ENCODE measurements around the gene C9orf40.

Gene C9orf40

GRCh38 chr9:74946686-74947085 lies 6.0 kb downstream of the C9orf40 start:
- no peak for TF ChIP-seq CTCF (IDR thresholded peaks at IDR 0.05; ENCODE audit: low read depth, low read length, missing control alignments)
- in situ Hi-C loops (cut with HindIII; ENCODE audit: low sequenced_read_pairs): no loop called here

GRCh38 chr9:74942801-74943200 lies 9.9 kb downstream of the C9orf40 start:
- in situ Hi-C loops (cut with HindIII; ENCODE audit: low sequenced_read_pairs): no loop called here
- no peak for TF ChIP-seq CTCF (IDR thresholded peaks at IDR 0.05; ENCODE audit: low read depth, low read length, missing control alignments)
- no peak overlapping the region for H3K4me3 ChIP-seq (ENCODE audit: low read depth, low read length)
- no peak for DNase-seq (ENCODE audit: low read depth)

More at GRCh38 chr9:74946686-74947085, 6.0 kb downstream of the C9orf40 start:
- no peak for DNase-seq (ENCODE audit: low read depth)
- H3K4me3 ChIP-seq (ENCODE audit: low read depth, low read length): no peak overlapping the region

GRCh38 chr9:74940600-74940999 lies 12.1 kb downstream of the C9orf40 start:
- DNase-seq (ENCODE audit: low read depth): no peak
- TF ChIP-seq CTCF (IDR thresholded peaks at IDR 0.05; ENCODE audit: low read depth, low read length, missing control alignments): no peak
- no peak overlapping the region for H3K4me3 ChIP-seq (ENCODE audit: low read depth, low read length)
- in situ Hi-C loops (cut with HindIII; ENCODE audit: low sequenced_read_pairs): no loop called here

GRCh38 chr9:74935008-74935407 lies 17.7 kb downstream of the C9orf40 start:
- no peak for DNase-seq (ENCODE audit: low read depth)
- no peak for TF ChIP-seq CTCF (IDR thresholded peaks at IDR 0.05; ENCODE audit: low read depth, low read length, missing control alignments)
- no peak overlapping the region for H3K4me3 ChIP-seq (ENCODE audit: low read depth, low read length)
- in situ Hi-C loops (cut with HindIII; ENCODE audit: low sequenced_read_pairs): no loop called here

- in situ Hi-C loops (cut with HindIII; ENCODE audit: low sequenced_read_pairs): loop anchor here (5.0 kb wide), 1 partner anchor 44 kb away; no protein-coding TSS in a partner anchor
- no peak for TF ChIP-seq CTCF (IDR thresholded peaks at IDR 0.05; ENCODE audit: low read depth, low read length, missing control alignments)
- no peak overlapping the region for H3K4me3 ChIP-seq (ENCODE audit: low read depth, low read length)
- no peak for DNase-seq (ENCODE audit: low read depth)
Observed at GRCh38 chr9:74921737-74922136, 31.0 kb downstream of the C9orf40 start.

- no peak for TF ChIP-seq CTCF (IDR thresholded peaks at IDR 0.05; ENCODE audit: low read depth, low read length, missing control alignments)
- in situ Hi-C loops (cut with HindIII; ENCODE audit: low sequenced_read_pairs): loop anchor here (5.0 kb wide), 1 partner anchor 44 kb away; no protein-coding TSS in a partner anchor
- no peak for DNase-seq (ENCODE audit: low read depth)
- no peak overlapping the region for H3K4me3 ChIP-seq (ENCODE audit: low read depth, low read length)
Observed at GRCh38 chr9:74920944-74921626, 31.6 kb downstream of the C9orf40 start.
